PC-3 (cell line): ENCODE measurements around the gene NBPF3.

Experiments
- CTCF ChIP-seq: fragments of 300-600 bp; sonication (generic); conservative IDR thresholded peaks from 2 replicates; pipeline ENCODE4 v1.5.1; 2017; ENCODE audit warnings: antibody characterized with exemption, low read depth, mild to moderate bottlenecking, low read length
- EZH2phosphoT487 ChIP-seq: fragments of 300-600 bp; sonication (generic); IDR thresholded peaks from 2 replicates; pipeline ENCODE4 v1.6.1; 2018; ENCODE audit warnings: mild to moderate bottlenecking, antibody characterized with exemption, low read length, borderline replicate concordance

- TF ChIP-seq CTCF (no peak), EZH2phosphoT487 (no peak)
Observed at GRCh38 chr1:21392587-21393263, 47.2 kb upstream of the NBPF3 start.
